ENCODE results near the gene HOXB5.

HOXB5 gene

DNA sequence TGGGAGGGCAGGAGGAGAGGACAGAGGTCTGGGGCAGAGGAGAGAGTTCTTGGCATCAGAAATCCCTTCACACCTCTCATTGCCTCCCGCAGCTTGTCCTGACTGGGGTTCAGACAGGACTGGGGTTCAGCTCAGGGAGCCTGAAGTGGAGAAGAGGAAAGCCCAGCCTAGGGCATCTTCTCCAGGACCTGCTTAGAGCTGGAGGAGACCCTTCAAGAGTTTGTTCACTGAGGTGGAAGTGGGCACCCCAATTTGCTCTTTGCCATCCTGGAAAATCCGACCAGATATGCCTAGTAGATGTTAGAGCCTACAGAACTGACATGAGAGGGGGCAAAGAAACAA, 5.5 kb downstream of the HOXB5 start:
- intact Hi-C loops (cut with DNase I; ENCODE audit: low total_unique reads) = no loop called here
- no peak for TF ChIP-seq CTCF (IDR thresholded peaks at IDR 0.05)
- H3K36me3 ChIP-seq = no peaks in the 10 kb centered on the region
- H3K4me1 ChIP-seq = peaks cover 0 to 26% (median 16%) of the 10 kb centered on the region in 4 donors
- no peaks in the 10 kb centered on the region for H3K9me3 ChIP-seq
- H3K27ac ChIP-seq = no peak overlapping the region
- peaks cover 0 to 68% of the 10 kb centered on the region in 2 donors for H3K27me3 ChIP-seq
- H3K4me3 ChIP-seq = no peak overlapping the region
- no peak for DNase-seq

DNA sequence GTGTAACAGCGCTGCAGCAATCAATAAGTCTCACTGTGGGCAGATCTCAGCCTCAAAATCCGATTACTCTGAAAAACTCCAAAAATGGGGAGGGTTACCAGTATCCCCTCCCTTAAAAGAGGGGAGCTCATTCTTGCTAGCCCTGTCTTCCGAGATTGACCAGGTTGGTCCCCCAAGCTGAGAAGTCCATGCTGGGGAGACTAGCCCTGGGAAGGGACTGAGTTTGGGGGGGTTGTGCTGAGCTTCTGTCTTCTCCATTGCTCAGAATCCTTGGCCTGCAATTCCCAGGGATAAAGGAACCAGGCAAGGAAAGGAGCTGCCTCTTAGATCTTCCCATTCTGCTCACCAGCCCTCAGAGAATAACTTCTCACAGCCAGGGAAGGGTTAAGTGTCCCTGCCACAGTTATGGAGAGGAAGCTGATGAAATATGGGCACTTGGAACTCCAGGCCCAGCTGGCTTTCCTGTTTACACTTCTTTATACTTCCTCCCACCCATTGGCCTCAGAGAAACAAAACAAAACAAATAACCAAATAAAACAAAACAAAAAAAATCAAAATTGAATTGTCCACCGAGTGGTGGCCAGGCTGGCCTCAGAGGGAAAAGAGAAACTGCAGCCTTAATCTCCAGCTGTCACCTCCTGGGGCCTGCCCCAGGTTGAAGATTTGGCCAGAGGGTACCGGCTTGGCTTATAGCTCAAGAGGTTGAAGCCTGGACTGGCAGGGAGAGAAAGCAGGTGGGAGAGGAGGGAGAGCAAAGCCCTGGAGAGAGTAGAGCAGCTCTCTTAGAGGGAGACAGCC, 6.1 kb downstream of the HOXB5 start:
- H3K27ac ChIP-seq = no peak overlapping the region
- peaks cover 0 to 20% (median 13%) of the 10 kb centered on the region in 4 donors for H3K4me1 ChIP-seq
- H3K9me3 ChIP-seq = no peaks in the 10 kb centered on the region
- no peak overlapping the region for H3K4me3 ChIP-seq
- TF ChIP-seq CTCF (IDR thresholded peaks at IDR 0.05) = no peak
- no peaks in the 10 kb centered on the region for H3K36me3 ChIP-seq
- no peak for DNase-seq
- intact Hi-C loops (cut with DNase I; ENCODE audit: low total_unique reads) = no loop called here
- H3K27me3 ChIP-seq = peaks cover 0 to 67% of the 10 kb centered on the region in 2 donors

GRCh38 chr17:48586355-48587258, 7.0 kb downstream of the HOXB5 start:
- Histone ChIP-seq H3K36me3 (no peaks in the 10 kb centered on the region), H3K27me3 (peaks cover 0 to 67% of the 10 kb centered on the region in 2 donors), H3K9me3 (no peaks in the 10 kb centered on the region), H3K4me3 (peak overlapping the region; percentile 51 to 69), H3K4me1 (peaks cover 0 to 27% (median 15%) of the 10 kb centered on the region in 4 donors), H3K27ac (no peak overlapping the region)
- intact Hi-C loops (cut with DNase I; ENCODE audit: low total_unique reads) = no loop called here
- TF ChIP-seq CTCF (IDR thresholded peaks at IDR 0.05) = no peak
- no peak for DNase-seq

GRCh38 chr17:48584223-48584741, 9.3 kb downstream of the HOXB5 start:
- no peaks in the 10 kb centered on the region for H3K36me3 ChIP-seq
- H3K27me3 ChIP-seq = peaks cover 0 to 64% of the 10 kb centered on the region in 2 donors
- no peak for TF ChIP-seq CTCF (IDR thresholded peaks at IDR 0.05)
- H3K4me3 ChIP-seq = no peak overlapping the region
- no peak for DNase-seq
- H3K4me1 ChIP-seq = peaks cover 0 to 29% (median 16%) of the 10 kb centered on the region in 4 donors
- no peaks in the 10 kb centered on the region for H3K9me3 ChIP-seq
- intact Hi-C loops (cut with DNase I; ENCODE audit: low total_unique reads) = no loop called here
- H3K27ac ChIP-seq = no peak overlapping the region

GRCh38 chr17:48583708-48584222, 9.8 kb downstream of the HOXB5 start:
- Histone ChIP-seq H3K4me3 (no peak overlapping the region), H3K9me3 (no peaks in the 10 kb centered on the region), H3K27ac (no peak overlapping the region), H3K27me3 (peaks cover 0 to 66% of the 10 kb centered on the region in 2 donors), H3K4me1 (peaks cover 0 to 31% (median 17%) of the 10 kb centered on the region in 4 donors), H3K36me3 (no peaks in the 10 kb centered on the region)
- DNase-seq = no peak
- intact Hi-C loops (cut with DNase I; ENCODE audit: low total_unique reads) = no loop called here
- no peak for TF ChIP-seq CTCF (IDR thresholded peaks at IDR 0.05)
